Keratinocyte (primary cell): Measurements from ENCODE around the gene MOV10L1. TPM values are rescaled to one million over a fixed set of nuclear protein-coding genes. Genes with fewer than 3 reads are reported as not detected.

Experiments used
- DNase-seq: peaks from one replicate; pipeline ENCODE4 v3.0.0-alpha.2; 2011; ENCODE audit warnings: low read depth, missing footprints, low spot score
- FAIRE-seq: peaks from 2 replicates; lab custom pipeline; 2011; peaks lifted over from hg19 to GRCh38; lab: Jason Lieb, UNC
- H2AFZ ChIP-seq: 2 replicates; pipeline ENCODE4 v1.6.0; 2012; ENCODE audit warnings: low read length, control low read depth, inconsistent platforms; ENCODE audit not compliant: control insufficient read depth
- H3K27ac ChIP-seq: 2 replicates; pipeline ENCODE4 v1.5.1; 2011; ENCODE audit warnings: low read length; ENCODE audit not compliant: control insufficient read depth, insufficient read depth
- H3K27me3 ChIP-seq: 3 replicates; pipeline ENCODE4 v1.6.0; 2011; ENCODE audit warnings: low read length; ENCODE audit not compliant: control insufficient read depth, insufficient read depth; ENCODE audit errors: extremely low read depth
- H3K36me3 ChIP-seq, 2 experiments: 2 replicates in 1 of 2; 3 replicates in 1 of 2; pipeline ENCODE4 v1.5.1; 2011; ENCODE audit warnings: low read length in 2 of 2, mild to moderate bottlenecking in 1 of 2; ENCODE audit not compliant: control insufficient read depth in 2 of 2, insufficient read depth in 2 of 2; ENCODE audit errors: extremely low read depth in 1 of 2
- H3K4me1 ChIP-seq: 3 replicates; pipeline ENCODE4 v1.5.1; 2011; ENCODE audit warnings: low read length; ENCODE audit not compliant: control insufficient read depth, insufficient read depth; ENCODE audit errors: extremely low read depth
- H3K4me2 ChIP-seq: 3 replicates; pipeline ENCODE4 v1.6.0; 2011; ENCODE audit warnings: low read depth, low read length; ENCODE audit not compliant: control insufficient read depth, insufficient read depth; ENCODE audit errors: extremely low read depth
- H3K4me3 ChIP-seq, 3 experiments: fragments of 200-600 bp in 1 of 3; sonication (generic) in 1 of 3; 2 replicates in 2 of 3; 3 replicates in 1 of 3; pipeline ENCODE4 v1.5.1; 2011 to 2016; ENCODE audit warnings: low read length in 3 of 3, mild to moderate bottlenecking in 3 of 3, control low read depth in 2 of 3, inconsistent platforms in 1 of 3, low read depth in 1 of 3, mixed read lengths in 1 of 3, mixed run types in 1 of 3, moderate library complexity in 1 of 3; ENCODE audit not compliant: control insufficient read depth in 2 of 3, insufficient read depth in 2 of 3; ENCODE audit errors: extremely low read depth in 1 of 3
- H3K79me2 ChIP-seq: 2 replicates; pipeline ENCODE4 v1.6.0; 2012; ENCODE audit warnings: low read length; ENCODE audit not compliant: control insufficient read depth, insufficient read depth
- H3K9ac ChIP-seq: 3 replicates; pipeline ENCODE4 v1.6.0; 2011; ENCODE audit warnings: low read length; ENCODE audit not compliant: control insufficient read depth, insufficient read depth; ENCODE audit errors: extremely low read depth
- H3K9me1 ChIP-seq: 3 replicates; pipeline ENCODE4 v1.6.0; 2011; ENCODE audit warnings: low read length; ENCODE audit not compliant: control insufficient read depth, insufficient read depth; ENCODE audit errors: extremely low read depth
- H3K9me3 ChIP-seq: 2 replicates; pipeline ENCODE4 v1.5.1; 2012; ENCODE audit warnings: low read depth, low read length; ENCODE audit not compliant: control insufficient read depth
- H4K20me1 ChIP-seq: 3 replicates; pipeline ENCODE4 v1.6.0; 2011; ENCODE audit warnings: low read length; ENCODE audit not compliant: control insufficient read depth, insufficient read depth; ENCODE audit errors: extremely low read depth
- EZH2 ChIP-seq: IDR thresholded peaks from one replicate; pipeline ENCODE4 v1.6.1; 2012; ENCODE audit warnings: inconsistent platforms, mild to moderate bottlenecking, low read length, moderate library complexity
- dilution Hi-C: fragments of 300-500 bp; cut with MboI; formaldehyde crosslinking; loops from one replicate; pipeline ENCODE4 v1.7.0; 2020; ENCODE audit warnings: low sequenced_read_pairs; ENCODE audit not compliant: extremely low pct_ligation_motif_present
- polyA plus RNA-seq, 5 experiments: library from polyadenylated mRNA; depleted of rRNA in 3 of 5; stranded (reverse) in 3 of 5; stranded (forward) in 1 of 5; unstranded in 1 of 5; fragments of >200 nt; gene quantifications; 1 replicate in 1 of 5; 2 replicates in 3 of 5; 3 replicates in 1 of 5; pipeline versions ENCODE4 v1.2.1 to v1.2.3, GENCODE V29; 2011 to 2012; ENCODE audit warnings: missing spikeins in 2 of 5, low read depth in 1 of 5, low replicate concordance in 1 of 5
- TF ChIP-seq, protein P1 (sequence below), 3 experiments: IDR thresholded peaks in 1 of 3; conservative IDR thresholded peaks in 1 of 3; optimal IDR thresholded peaks in 1 of 3; 2 replicates in 2 of 3; 3 replicates in 1 of 3; pipeline versions ENCODE3 to v1.5.1; 2011; ENCODE audit warnings: low read length in 3 of 3, mild to moderate bottlenecking in 3 of 3, moderate library complexity in 2 of 3, control low read depth in 1 of 3, inconsistent platforms in 1 of 3; ENCODE audit not compliant: insufficient read depth in 2 of 3; ENCODE audit errors: extremely low read depth in 1 of 3

Gene MOV10L1
- polyA plus RNA-seq, 1 donor (not counting 4 experiments of a cell fraction or from before 2014, with no cell fraction given) = not detected

DNA sequence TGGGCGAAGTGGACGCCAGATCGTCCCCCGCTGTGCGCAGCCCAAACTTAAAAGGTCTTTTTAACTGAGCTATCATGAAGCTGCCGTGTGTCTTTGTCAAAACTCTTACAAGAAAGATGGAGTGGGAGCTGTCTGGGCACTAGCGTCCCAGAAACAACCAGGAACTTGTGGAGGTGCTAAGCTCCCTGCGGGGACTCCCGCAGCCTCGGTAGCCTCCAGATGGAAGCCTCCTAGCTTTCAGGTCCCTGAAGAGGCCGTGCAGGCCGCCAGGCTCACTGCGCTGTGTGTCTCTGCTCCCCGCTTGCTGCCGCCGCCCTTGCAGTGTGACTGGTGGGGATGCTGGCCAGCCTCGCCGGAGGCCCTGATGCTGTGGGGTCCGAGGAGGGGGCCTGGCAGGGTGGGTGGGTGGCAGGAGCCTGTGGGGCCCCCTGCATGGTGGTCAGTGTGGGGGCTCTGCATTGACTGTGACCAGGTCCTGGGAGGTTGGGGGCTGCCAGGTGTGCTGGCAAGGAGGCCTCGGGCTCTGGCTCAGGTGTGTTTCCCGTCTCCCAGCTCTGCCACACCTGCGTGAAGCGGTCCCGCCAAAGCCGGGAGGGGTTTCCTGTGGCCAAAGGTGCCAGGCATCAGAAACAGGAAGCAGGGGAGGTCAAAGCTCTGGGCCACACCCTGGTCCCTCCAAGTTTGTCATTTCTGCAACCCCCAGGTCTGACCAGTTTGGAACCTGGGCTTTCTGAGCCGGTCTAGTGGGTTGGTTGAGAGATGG lies 97.1 kb downstream of the MOV10L1 start:
- Histone ChIP-seq H4K20me1 (peaks cover 3% of the 10 kb centered on the region), H3K27me3 (no peaks in the 10 kb centered on the region), H3K27ac (peak overlapping the region; percentile 58), H3K36me3 (peaks cover 4% of the 10 kb centered on the region in 2 experiments), H2AFZ (no peak overlapping the region), H3K4me1 (peaks cover 28% of the 10 kb centered on the region), H3K9me1 (no peaks in the 10 kb centered on the region), H3K9me3 (no peaks in the 10 kb centered on the region), H3K9ac (peak overlapping the region; percentile 82), H3K4me2 (peak overlapping the region; percentile 78), H3K79me2 (peaks cover 47% of the 10 kb centered on the region), H3K4me3 (peak overlapping the region; percentile 62 to 81 (median 64))
- TF ChIP-seq, protein P1, sequence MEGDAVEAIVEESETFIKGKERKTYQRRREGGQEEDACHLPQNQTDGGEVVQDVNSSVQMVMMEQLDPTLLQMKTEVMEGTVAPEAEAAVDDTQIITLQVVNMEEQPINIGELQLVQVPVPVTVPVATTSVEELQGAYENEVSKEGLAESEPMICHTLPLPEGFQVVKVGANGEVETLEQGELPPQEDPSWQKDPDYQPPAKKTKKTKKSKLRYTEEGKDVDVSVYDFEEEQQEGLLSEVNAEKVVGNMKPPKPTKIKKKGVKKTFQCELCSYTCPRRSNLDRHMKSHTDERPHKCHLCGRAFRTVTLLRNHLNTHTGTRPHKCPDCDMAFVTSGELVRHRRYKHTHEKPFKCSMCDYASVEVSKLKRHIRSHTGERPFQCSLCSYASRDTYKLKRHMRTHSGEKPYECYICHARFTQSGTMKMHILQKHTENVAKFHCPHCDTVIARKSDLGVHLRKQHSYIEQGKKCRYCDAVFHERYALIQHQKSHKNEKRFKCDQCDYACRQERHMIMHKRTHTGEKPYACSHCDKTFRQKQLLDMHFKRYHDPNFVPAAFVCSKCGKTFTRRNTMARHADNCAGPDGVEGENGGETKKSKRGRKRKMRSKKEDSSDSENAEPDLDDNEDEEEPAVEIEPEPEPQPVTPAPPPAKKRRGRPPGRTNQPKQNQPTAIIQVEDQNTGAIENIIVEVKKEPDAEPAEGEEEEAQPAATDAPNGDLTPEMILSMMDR (optimal IDR thresholded peaks at IDR 0.05 in 1 of 3, IDR thresholded peaks at IDR 0.05 in 1 of 3, conservative IDR thresholded peaks at IDR 0.05 in 1 of 3; ENCODE audit: extremely low read depth in 1 of 3, insufficient read depth in 2 of 3, low read length in 3 of 3) = no peak
- no peak for TF ChIP-seq EZH2
- DNase-seq = no peak
- no peak for FAIRE-seq
- dilution Hi-C loops = no loop called here

DNA sequence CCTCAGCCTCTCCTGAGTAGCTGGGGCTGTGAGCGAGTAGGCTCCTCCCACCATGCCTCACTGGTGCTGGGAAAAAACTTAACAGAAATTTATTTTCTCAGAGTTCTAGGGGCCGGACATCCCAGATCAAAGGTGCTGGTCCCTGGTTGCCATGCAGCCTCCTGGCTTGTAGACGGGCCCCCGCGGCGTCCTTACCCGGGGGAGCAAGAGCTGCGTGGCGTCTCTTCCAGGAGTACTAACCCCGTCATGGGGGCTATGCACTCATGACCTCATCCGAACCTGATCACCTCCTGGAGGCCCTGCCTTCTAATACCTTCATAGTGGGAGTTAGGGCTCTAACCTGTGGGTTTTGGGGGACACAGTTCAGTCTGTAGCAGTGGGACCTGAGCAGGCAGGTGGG lies 98.5 kb downstream of the MOV10L1 start:
- H3K4me1 ChIP-seq = peaks cover 34% of the 10 kb centered on the region
- peaks cover 61% of the 10 kb centered on the region for H3K79me2 ChIP-seq
- no peak overlapping the region for H3K4me3 ChIP-seq
- H3K27me3 ChIP-seq = no peaks in the 10 kb centered on the region
- H3K4me2 ChIP-seq = no peak overlapping the region
- H4K20me1 ChIP-seq = peaks cover 3% of the 10 kb centered on the region
- FAIRE-seq (no peak), DNase-seq (no peak)
- no peaks in the 10 kb centered on the region for H3K9me1 ChIP-seq
- no peak overlapping the region for H2AFZ ChIP-seq
- TF ChIP-seq EZH2 = no peak
- TF ChIP-seq, protein P1 (optimal IDR thresholded peaks at IDR 0.05 in 1 of 3, IDR thresholded peaks at IDR 0.05 in 1 of 3, conservative IDR thresholded peaks at IDR 0.05 in 1 of 3; ENCODE audit: extremely low read depth in 1 of 3, insufficient read depth in 2 of 3, low read length in 3 of 3) = no peak
- no peak overlapping the region for H3K27ac ChIP-seq
- H3K9me3 ChIP-seq = no peaks in the 10 kb centered on the region
- H3K36me3 ChIP-seq = peaks cover 4% of the 10 kb centered on the region in 2 experiments
- dilution Hi-C loops = no loop called here
- no peak overlapping the region for H3K9ac ChIP-seq
